Activated T-cell treated with anti-CD3 and anti-CD28 coated beads for 4 hours (primary cell): ENCODE measurements around the gene NUDT14.

ENCODE experiments used
- DNase-seq: peaks from one replicate; pipeline ENCODE4 v3.0.0-alpha.2; 2020

NUDT14 gene

DNA sequence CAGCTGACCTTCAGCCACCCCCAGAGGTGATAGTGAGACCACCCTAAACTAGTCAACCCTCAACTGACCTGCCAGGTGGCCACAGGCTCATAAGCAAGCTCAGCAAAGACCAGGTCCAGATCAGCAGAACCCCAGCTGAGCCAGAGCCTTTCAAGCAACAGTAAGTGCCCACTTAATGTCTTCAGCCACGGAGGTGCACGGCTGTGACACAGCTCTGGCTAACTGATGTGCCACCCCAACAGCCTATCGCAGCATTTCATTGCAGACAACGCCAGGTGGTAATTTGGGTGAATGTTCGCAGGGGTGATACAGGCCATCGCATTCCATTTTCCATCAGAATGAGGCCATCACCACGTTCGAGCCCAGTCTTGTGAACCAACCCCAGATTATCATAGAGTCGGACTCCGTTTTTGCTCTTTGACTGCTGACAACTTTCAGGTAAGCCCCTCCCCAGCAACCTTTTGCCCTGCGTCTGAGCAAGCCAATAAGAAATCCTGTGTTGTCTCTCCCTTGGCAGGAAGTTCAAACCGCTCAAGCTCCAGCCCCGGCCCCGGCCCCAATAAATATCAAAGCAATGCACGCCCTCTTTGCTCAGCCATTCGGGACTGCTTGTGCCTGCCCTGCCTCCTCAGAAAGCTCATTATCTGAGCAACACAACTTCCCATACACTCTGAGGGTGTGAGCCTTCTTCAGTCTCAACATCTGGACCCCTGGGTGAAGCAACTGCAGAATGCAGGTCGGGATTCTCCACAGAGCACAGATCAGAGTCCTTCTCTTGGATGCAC lies 56.9 kb downstream of the NUDT14 start:
- DNase-seq: no peak

DNA sequence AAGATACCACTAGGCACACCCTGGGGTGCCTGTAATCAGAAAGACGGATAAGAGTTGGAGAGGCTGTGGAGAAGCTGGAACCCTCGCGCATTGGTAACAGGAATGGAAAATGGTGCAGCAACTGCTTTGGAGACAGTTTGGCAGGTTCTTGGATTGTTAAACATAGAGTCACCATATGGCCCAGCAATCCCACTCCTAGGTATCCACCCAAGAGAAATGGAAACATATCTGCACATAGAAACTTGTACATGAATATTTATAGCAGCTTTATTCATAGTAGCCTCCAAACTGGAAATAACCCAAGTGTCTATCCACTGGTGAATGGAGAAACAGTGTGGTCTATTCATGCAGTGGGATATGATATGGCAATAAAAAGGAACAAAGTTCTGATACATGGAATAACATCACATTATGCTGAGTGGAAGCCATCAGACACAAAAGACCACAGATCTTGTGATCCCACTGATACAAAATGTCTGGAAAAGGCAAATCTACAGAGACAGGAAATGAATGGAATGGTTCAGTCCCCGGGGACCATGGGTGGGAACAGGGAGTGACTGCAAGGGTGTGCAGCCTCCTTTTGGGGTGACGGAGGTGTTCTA lies 57.9 kb downstream of the NUDT14 start:
- no peak for DNase-seq
